ENCODE measurements around the gene ASXL2.
"Not testable (repeated sequence)": the region's sequence is repeated elsewhere in the genome, so short reads cannot be mapped to it uniquely, and the experiment has no call there.

ASXL2 gene
- long read RNA-seq, donor 1 = 0 reads
- long read RNA-seq, donor 2 = 0 reads
- long read RNA-seq, donor 3 = 0 reads
- long read RNA-seq, donor 4, partial matches to known transcripts = 5 of 5 reads
- long read RNA-seq, donor 4, other reads (novel, unspliced or antisense) = 0 of 5 reads
- long read RNA-seq, donor 5 = 0 reads
- long read RNA-seq, donor 6, partial matches to known transcripts = 14 of 14 reads
- long read RNA-seq, donor 6, other reads (novel, unspliced or antisense) = 0 of 14 reads
- long read RNA-seq, donor 7, partial matches to known transcripts = 5 of 5 reads
- long read RNA-seq, donor 7, other reads (novel, unspliced or antisense) = 0 of 5 reads
- long read RNA-seq, donor 8 = 0 reads

DNA sequence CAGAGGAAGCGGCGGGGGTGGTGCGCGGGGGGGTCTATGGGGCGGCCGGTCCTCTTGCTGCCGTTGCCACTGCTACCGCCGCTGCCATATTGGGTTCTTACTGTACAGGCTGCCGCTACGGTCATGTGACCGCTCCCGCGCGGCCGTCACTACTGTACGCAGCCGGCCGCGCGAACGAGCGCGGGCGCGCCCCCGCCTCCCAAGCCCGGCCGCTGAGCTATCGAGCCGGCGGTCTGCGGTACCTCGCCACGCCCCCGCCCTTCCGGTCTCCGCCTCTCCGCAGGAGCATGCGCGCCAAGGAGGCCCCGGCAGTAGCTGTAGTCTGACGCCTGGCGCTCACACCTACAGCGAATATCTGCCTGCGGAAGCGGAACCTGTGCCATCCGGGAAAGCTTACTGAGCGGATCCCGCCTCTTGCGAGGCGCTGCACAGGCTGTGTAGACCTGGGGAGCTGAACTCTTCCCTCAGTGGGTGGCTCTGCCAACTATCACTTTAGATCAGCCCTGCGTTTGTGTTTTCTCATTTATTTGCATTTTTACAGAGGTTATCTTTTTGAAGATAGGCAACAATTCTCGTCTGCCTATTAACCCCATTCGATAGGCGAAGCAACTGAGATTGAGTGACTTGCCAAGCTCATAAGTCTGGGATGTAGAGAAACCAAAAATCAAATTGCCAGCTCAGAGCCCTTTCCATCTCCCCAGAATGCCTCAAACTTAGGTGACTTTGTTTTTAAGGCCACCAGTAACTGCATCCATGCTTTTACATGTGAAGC lies at the start of gene ASXL2:
TSS of gene ASXL2 (minus strand) at position 127 of the 772 bp plus-strand sequence. CDS start 265 bp downstream, outside the sequence.
- DNase-seq = peak; percentile 85

DNA sequence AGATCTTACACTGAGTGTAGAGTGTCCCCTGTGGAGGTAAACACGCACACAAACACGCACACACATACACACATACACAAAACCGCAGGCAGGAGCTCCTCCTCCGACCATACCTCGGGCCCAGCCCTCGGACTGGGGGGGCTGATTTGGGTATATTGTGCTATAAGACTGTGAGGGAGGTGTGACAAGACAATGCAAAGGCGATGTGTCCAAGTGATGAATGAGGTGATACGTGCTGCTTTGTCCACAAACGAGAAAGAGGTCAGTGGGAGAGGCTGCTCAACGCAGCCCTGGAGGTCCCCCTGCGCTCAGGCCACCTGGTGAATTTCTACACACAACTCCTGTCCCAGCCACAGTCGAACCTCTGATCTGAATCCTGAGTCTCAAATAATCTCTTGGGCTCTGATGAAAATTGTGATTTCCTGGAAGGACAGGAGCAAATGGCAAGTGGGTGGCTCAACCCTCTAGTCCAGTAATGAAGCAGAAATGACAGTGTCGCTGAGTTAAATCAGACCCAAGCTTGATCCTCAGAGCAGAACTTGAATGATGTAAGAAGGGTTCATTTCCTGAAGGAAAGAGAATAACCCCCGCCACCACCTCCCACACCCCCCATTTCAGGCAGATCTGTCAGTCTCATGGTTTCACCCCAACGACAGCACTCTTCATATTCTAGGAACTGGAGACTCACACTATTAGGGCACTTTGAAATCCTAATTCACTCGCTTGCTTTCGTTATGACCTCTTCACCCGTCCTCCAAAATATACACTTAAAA lies 48.9 kb upstream of the ASXL2 start:
- DNase-seq = no peak

DNA sequence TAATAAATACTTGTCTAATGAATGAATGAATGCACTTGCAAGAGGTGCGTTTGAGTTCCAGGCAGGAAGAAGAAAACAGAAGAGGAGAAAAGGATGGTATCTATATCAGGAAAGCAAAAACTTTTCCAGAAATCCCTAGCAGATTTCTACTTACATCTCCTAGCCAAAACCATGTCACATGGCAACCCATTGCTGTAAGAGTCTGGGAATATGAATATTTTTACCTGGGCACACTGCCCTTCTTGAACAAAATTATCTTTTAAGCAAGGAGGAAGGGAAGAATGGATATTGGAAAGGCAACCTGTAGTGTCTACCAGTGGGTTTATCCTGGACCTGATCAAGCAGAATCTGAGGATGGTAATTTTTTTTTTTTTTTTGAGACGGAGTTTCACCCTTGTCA lies 44.2 kb upstream of the ASXL2 start:
- DNase-seq = no peak

DNA sequence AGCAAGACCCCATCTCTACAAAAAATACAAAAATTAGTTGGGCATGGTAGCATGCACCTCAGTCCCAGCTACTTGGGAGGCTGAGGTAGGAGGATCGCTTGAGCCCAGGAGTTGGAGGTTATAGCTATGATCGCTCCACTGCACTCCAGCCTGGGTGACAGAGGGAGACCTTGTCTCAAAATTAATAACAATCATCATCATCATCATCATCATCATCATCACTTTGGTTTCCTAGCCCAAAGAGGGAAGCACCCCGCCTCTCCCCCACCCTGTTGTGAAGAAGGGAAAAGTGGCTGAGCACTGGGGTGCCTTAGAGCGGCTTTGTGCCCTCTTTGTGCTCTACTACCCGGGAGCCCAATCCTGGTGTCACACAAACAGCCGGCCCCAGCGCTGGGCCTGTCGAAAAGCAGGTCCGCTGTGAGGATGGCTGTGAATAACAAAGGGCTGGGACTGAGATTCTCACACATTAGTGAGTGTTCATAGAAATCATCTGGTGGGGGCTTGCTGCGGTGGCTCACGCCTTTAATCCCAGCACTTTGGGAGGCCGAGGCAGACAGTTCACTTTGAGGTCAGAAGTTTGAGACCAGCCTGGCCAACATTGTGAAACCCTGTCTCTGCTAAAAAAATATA lies 42.6 kb upstream of the ASXL2 start:
- DNase-seq = no peak

DNA sequence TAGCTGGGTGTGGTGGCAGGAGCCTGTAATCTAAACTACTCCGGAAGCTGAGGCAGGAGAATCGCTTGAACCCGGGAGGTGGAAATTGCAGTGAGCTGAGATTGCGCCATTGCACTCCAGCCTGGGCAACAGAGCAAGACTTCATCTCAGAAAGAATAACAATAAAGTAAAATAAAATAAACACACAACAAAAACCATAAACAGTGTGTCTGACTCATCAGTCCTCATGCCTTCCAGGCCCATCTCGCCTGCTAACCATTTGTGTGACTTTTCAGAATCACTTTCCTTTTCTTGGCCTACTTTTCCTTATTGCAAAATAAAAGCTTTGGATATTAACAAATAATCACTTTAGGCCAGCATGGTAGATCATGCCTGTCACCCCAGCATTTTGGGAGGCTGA lies 42.0 kb upstream of the ASXL2 start:
- DNase-seq = no peak

DNA sequence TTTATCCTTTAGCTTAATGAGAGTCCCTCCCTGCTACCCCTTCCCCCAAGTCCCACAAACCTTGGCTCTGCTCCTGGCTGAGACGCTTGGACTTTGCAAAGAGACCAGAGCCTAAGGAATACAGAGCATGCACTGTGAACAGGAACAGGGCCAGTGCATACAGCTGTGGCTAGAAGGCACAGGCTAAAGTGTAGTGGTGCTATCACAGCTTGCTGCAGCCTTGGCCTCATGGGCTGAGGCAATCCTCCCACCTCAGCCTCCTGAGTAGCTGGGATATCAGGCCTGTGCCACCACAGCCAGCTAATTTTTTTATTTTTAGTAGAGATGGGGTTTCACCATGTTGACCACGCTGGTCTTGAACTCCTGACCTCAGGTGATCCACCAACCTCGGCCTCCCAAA lies 39.5 kb upstream of the ASXL2 start:
- no peak for DNase-seq

DNA sequence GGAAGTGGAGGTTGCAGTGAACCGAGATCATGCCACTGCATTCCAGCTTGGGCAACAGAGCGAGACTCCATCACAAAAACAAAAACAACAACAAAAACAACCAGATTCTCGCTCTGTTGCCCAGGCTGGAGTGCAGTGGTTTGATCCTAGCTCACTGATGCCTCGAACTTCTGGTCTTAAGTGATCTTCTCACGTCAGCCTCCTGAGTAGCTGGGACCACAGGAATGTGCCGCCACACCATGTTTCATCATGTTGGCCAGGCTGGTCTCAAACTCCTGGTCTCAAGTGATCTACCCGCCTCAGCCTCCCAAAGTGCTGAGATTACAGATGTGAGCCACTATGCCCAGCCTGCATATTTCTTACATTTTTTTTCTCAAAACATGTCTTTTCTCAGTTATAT lies 39.1 kb upstream of the ASXL2 start:
- DNase-seq = not testable (repeated sequence)

DNA sequence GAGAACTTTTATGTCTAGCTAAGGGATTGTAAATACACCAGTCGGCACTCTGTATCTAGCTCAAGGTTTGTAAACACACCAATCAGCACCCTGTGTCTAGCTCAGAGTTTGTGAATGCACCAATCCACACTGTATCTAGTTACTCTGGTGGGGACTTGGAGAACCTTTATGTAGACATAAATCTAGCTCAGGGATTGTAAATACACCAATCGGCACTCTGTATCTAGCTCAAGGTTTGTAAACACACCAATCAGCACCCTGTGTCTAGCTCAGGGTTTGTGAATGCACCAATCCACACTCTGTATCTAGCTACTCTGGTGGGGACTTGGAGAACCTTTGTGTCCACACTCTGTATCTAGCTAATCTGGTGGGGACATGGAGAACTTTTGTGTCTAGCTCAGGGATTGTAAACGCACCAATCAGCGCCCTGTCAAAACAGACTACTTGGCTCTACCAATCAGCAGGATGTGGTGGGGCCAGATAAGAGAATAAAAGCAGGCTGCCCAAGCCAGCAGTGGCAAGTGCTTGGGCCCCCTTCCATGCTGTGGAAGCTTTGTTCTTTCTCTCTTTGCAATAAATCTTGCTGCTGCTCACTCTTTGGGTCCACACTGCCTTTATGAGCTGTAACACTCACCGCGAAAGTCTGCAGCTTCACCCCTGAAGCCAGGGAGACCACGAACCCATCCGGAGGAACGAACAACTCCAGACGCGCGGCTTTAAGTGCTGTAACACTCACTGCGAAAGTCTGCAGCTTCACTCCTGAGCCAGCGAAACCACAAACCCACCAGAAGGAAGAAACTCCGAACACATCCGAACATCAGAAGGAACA lies 37.9 kb upstream of the ASXL2 start:
- DNase-seq = not testable (repeated sequence)

DNA sequence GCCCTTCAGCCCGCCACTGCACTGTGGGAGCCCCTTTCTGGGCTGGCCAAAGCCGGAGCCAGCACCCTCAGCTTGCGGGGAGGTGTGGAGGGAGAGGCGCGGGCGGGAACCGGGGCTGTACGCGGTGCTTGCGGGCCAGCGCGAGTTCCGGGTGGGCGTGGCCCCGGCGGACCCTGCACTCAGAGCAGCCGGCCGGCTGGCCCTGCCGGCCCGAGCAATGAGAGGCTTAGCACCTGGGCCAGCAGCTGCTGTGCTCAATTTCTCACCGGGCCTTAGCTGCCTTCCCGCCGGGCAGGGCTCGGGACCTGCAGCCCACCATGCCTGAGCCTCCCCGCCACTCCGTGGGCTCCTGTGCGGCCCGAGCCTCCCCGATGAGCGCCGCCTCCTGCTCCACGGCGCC lies 37.1 kb upstream of the ASXL2 start:
- DNase-seq = not testable (repeated sequence)

DNA sequence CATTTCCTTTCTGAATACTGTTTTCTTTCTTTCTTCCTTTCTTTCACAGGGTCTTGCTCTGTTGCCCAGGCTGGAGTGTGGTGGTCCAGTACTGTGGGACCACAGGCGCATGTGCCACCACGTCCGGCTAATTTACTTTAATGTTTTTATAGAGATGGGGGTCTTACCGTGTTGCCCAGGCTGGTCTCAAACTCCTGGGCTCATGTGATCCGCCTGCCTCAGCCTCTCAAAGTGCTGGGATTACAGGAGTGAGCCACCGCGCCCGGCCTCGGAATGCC lies 35.3 kb upstream of the ASXL2 start:
- DNase-seq = not testable (repeated sequence)

DNA sequence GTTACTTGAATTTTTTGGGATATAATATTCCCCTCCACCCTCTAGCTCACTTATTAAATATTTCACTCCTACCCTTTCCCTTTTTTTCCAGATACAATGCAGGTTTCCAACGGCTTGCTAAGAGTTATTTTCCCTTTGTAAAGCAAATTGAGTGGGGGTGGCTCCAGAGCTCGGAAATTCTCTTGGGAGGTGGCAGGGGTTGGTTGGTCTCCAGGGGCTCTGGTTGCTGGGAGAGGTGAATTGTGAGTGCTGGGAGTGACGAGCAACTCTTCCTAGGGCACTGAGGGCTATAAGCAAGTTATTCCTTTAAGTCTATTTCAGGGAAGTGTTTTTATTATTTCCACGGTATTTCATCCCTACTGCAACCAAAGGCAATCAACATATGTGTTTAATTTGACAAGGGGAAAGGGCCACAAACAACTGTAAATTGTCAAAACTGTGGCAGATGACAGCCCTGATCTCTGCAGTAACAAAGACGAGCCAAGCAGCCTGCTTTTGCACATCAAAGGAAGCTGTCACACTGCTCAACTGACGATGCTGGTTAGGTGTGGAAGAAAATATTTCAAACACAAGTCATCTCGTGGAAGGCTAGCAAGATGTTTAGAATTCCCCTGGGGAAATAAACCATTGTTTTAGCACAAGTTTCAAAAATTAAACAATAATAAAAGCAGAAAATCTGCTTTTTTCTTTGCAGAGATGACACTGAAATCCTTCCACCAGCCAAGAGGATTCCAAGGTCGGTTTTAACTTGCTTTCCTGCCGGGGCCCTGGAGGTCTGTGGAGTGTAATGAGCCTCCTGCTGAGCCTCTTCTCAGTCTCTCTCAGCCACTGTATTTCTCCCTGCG lies 34.8 kb upstream of the ASXL2 start:
- no peak for DNase-seq

DNA sequence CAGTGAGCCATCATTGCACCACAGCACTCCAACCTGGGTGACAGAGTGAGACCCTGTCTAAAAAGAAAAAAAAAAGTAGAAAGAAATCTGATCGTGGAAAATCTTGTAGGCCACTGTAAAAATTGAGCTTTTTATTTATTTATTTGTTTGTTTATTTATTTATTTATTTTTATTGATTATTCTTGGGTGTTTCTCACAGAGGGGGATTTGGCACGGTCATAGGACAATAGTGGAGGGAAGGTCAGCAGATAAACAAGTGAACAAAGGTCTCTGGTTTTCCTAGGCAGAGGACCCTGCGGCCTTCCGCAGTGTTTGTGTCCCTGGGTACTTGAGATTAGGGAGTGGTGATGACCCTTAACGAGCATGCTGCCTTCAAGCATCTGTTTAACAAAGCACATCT lies 31.3 kb upstream of the ASXL2 start:
- DNase-seq = not testable (repeated sequence)

DNA sequence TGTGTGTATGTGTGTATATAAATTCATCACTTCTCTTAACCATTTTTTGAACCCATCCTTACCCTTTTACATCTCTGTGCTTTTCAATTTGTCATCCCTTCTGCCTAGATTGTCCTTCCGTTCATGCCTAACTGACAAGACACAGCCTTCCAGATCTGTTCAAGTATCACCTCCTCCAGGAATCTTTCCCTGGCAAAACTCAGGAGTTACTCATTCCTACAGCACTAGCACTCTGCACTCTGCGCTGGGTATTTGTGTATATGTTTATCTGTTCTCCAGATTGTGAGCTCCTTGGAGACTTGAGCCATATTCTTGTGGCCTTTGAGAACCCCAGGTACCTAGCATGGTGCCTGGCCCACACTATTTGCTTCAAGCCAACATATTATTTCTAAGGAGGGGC lies 26.8 kb upstream of the ASXL2 start:
- DNase-seq = no peak

DNA sequence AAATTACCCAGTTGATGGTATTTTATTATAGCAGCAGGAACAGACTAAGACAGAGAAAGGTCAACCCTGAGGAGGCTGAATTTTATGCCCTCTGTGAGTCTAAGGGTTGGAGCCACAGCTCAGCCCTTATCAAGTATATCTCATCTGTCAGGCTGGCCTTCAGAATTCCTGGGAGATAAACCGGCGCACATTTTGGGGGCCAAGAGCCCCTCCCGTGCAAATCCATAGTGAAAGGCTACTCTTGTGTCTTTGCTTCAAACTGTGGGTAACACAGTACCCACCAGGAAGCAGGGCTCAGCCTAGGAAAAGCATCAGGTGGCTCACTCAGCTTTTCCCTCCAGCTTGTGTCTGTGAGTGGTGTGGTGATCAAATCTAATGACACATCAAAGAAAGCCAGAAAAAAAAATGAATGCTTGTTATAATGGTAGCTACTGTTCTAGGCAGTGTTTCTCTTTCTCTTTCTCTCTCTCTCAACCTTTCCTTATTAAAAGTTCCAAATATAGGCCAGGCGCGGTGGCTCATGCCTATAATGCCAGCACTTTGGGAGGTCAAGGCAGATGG lies 25.0 kb upstream of the ASXL2 start:
- no peak for DNase-seq

DNA sequence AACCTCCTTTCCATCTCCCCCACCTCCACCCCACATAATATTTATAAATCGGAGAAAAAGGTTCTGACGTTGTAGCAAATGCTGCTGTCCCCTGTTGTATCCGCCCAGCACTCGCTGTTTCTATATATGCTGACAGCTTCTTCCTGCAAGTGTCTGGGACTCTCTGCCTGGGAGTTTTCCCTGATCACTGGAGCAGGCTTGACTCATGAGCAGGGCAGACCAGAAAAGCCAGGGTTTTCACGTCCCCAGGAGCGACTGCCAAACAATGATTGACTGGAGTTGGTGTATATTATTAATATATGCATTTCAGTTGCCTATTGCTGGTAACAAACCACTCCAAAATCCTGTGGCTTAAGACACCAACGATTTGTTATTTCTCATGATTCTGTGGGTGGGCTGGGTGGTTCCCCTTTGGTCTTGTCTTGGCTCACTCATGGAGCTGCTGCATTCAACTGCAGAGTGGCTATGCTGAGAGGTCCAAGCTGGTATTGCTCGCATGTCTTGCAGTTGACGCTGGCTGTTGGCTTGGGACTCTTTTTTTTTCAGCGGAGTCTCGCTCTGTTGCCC lies 21.2 kb upstream of the ASXL2 start:
- no peak for DNase-seq

DNA sequence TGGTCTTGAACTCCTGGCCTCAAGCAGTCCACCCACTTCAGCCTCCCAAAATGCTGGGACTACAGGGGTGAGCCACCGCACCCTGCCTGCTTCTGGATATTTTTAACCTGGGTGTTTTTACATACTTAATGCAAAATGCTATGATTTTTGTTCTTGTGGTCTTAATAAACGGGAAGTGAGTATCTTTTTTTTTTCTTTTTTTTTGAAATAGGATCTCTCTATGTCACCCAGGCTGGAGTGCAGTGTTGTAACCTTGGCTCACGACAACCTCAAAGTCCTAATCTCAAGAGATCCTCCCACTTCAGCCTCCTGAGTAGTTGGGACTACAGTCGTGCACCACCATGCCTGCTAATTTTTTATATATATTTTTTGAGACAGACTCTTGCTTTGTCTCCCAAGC lies 19.2 kb upstream of the ASXL2 start:
- no peak for DNase-seq

DNA sequence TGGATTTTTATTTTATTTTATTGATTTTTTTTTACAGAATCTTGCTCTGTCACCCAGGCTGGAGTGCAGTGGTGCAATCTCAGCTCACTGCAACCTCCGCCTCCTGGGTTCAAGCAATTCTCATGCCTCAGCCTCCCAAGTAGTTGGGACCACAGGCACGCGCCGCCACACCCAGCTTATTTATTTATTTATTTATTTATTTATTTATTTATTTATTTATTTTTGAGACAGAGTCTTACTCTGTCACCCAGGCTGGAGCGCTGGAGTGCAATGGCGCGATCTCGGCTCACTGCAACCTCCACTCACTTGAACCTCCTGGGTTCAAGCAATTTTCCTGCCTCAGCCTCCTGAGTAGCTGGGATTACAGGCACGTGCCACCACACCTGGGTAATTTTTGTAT lies 18.0 kb upstream of the ASXL2 start:
- not testable (repeated sequence) for DNase-seq

DNA sequence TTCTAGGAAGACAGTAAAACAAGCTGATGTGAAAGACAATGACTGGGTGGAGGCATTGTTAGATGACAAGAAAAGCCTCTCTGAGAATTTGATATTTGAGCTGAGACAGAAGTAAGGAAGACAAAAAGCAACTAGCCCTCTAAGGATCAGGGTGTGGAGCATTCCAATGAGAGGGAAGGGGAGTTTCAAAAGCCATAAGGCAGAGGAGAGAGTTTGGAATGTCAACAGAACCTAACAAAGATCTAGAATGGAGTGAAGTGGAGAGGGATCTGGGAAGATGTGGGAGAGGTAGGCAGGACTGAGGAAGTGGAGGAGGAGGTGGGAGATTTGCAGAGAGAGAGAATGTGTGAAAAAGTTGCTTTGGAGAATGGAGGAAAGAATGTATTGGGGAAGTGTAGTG lies 17.3 kb upstream of the ASXL2 start:
- DNase-seq = no peak

DNA sequence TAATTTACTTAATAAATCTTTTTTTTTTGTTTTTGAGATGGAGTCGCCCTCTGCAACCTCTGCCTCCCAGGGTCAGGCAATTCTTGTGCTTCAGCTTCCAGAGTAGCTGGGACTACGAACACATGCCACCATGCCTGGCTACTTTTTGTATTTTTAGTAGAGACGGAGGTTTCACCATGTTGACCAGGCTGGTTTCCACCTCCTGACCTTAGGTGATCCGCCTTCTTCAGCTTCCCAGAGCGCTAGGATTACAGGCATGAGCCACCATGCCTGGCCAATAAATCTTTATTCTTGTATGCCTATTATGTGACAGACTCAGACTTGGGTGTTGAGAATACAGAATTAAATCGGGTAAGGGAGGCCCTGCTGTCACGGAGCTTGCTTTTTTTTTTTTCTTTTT lies 16.7 kb upstream of the ASXL2 start:
- DNase-seq = no peak

DNA sequence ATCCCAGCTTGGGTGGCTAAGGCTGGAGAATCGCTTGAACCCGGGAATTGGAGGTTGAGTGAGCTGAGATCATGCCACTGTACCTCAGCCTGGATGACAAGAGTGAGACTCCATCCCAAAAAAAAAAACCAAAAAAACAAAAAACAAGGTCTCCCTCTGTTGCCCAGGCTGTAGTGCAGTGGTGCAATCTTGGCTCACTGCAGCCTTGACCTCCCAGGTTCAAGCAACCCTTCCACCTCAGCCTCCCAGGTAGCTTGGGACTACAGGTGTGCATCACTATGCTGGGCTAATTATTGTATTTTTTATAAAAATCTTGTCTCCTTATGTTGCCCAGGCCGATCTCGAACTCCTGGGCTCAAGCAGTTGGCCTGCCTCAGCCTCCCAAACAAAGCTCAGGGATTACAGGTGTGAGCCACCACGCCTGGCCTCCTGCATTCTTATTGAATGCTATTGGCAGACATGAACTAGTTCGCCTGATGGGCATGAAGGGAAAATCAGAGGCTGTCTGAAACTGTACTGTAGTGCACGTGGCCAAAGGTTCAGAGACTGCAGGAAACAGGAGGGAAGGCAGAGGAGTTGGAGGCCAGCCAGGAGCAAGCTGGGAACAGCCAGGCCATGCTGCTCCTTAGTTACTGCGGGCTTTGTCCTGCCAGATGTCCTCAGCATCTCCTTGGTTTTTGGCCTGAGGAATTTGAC lies 16.0 kb upstream of the ASXL2 start:
- no peak for DNase-seq
